ENCODE measurements around the gene AKT2.

DNA sequence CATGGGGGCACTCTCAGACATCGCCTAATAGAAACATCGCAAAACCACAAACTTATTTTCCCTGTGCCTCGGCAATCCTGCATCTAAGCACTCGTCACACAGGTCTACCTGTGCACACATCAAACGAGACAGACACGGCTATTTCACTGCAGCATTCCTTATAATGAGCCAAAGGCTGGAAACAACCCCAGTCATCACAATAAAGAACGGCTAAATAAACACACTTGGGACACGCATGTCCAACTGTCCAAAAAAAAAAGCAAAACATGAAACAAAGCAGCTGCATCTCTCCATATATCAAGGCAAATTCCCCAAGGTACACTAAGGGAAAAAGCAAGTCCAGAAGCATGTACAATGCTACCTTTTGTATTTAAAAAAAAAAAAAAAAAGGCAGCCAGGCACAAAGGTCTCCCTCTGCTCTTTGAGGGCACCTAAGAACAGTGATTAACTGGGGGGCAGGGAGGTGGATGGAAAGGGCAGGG lies 31.5 kb downstream of the AKT2 start:
- TF ChIP-seq, protein P1, sequence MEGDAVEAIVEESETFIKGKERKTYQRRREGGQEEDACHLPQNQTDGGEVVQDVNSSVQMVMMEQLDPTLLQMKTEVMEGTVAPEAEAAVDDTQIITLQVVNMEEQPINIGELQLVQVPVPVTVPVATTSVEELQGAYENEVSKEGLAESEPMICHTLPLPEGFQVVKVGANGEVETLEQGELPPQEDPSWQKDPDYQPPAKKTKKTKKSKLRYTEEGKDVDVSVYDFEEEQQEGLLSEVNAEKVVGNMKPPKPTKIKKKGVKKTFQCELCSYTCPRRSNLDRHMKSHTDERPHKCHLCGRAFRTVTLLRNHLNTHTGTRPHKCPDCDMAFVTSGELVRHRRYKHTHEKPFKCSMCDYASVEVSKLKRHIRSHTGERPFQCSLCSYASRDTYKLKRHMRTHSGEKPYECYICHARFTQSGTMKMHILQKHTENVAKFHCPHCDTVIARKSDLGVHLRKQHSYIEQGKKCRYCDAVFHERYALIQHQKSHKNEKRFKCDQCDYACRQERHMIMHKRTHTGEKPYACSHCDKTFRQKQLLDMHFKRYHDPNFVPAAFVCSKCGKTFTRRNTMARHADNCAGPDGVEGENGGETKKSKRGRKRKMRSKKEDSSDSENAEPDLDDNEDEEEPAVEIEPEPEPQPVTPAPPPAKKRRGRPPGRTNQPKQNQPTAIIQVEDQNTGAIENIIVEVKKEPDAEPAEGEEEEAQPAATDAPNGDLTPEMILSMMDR (IDR thresholded peaks at IDR 0.05): no peak
- TF ChIP-seq POLR2A (IDR thresholded peaks at IDR 0.05) (no peak), POLR2AphosphoS5 (IDR thresholded peaks at IDR 0.05; ENCODE audit: insufficient read depth in 1 of 2, low read depth in 1 of 2) (no peak)

Data from vagina (tissue), 2 donors.